Osteocyte (in vitro differentiated cells): ENCODE measurements around the gene NCF4. TPM values are rescaled to one million over a fixed set of nuclear protein-coding genes. Genes with fewer than 3 reads are reported as not detected.

Experiments used
- DNase-seq: peaks from one replicate; pipeline ENCODE4 v3.0.0; 2021; ENCODE audit warnings: mixed read lengths; ENCODE audit not compliant: unreplicated experiment; ENCODE audit errors: extremely low spot score
- H3K27ac Mint-ChIP-seq: one replicate; pipeline ENCODE4 v1.8.0; 2021; ENCODE audit warnings: mild to moderate bottlenecking, mixed read lengths; ENCODE audit not compliant: unreplicated experiment
- H3K27me3 Mint-ChIP-seq: one replicate; pipeline ENCODE4 v1.8.0; 2021; ENCODE audit warnings: mixed read lengths; ENCODE audit not compliant: unreplicated experiment
- H3K36me3 Mint-ChIP-seq: one replicate; pipeline ENCODE4 v1.8.0; 2021; ENCODE audit warnings: mixed read lengths; ENCODE audit not compliant: unreplicated experiment
- H3K4me1 Mint-ChIP-seq: one replicate; pipeline ENCODE4 v1.8.0; 2021; ENCODE audit warnings: mixed read lengths; ENCODE audit not compliant: unreplicated experiment
- H3K4me3 Mint-ChIP-seq: one replicate; pipeline ENCODE4 v1.8.0; 2021; ENCODE audit warnings: mild to moderate bottlenecking, moderate library complexity, mixed read lengths; ENCODE audit not compliant: unreplicated experiment
- H3K9me3 Mint-ChIP-seq: one replicate; pipeline ENCODE4 v1.8.0; 2021; ENCODE audit warnings: mixed read lengths; ENCODE audit not compliant: unreplicated experiment
- total RNA-seq: library from RNA; stranded (reverse); gene quantifications from 2 replicates; pipeline ENCODE4 v1.2.1, GENCODE V29; 2021
- TF ChIP-seq, protein P1 (sequence below): fragments of 200-600 bp; sonication (generic); IDR thresholded peaks from 2 replicates; pipeline ENCODE4 v1.5.0; 2021; ENCODE audit warnings: antibody characterized with exemption, mild to moderate bottlenecking, moderate library complexity

NCF4 gene
- total RNA-seq, 1 donor from 2014 or later: not detected

GRCh38 chr22:36822581-36822980 is 38.2 kb upstream of the NCF4 start:
- Mint-ChIP-seq H3K4me3 (no peak overlapping the region), H3K4me1 (peaks cover 23% of the 10 kb centered on the region), H3K27ac (no peak overlapping the region), H3K36me3 (no peaks in the 10 kb centered on the region), H3K9me3 (no peaks in the 10 kb centered on the region), H3K27me3 (peaks cover 42% of the 10 kb centered on the region)
- TF ChIP-seq, protein P1, sequence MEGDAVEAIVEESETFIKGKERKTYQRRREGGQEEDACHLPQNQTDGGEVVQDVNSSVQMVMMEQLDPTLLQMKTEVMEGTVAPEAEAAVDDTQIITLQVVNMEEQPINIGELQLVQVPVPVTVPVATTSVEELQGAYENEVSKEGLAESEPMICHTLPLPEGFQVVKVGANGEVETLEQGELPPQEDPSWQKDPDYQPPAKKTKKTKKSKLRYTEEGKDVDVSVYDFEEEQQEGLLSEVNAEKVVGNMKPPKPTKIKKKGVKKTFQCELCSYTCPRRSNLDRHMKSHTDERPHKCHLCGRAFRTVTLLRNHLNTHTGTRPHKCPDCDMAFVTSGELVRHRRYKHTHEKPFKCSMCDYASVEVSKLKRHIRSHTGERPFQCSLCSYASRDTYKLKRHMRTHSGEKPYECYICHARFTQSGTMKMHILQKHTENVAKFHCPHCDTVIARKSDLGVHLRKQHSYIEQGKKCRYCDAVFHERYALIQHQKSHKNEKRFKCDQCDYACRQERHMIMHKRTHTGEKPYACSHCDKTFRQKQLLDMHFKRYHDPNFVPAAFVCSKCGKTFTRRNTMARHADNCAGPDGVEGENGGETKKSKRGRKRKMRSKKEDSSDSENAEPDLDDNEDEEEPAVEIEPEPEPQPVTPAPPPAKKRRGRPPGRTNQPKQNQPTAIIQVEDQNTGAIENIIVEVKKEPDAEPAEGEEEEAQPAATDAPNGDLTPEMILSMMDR: no peak
- DNase-seq: no peak

DNA sequence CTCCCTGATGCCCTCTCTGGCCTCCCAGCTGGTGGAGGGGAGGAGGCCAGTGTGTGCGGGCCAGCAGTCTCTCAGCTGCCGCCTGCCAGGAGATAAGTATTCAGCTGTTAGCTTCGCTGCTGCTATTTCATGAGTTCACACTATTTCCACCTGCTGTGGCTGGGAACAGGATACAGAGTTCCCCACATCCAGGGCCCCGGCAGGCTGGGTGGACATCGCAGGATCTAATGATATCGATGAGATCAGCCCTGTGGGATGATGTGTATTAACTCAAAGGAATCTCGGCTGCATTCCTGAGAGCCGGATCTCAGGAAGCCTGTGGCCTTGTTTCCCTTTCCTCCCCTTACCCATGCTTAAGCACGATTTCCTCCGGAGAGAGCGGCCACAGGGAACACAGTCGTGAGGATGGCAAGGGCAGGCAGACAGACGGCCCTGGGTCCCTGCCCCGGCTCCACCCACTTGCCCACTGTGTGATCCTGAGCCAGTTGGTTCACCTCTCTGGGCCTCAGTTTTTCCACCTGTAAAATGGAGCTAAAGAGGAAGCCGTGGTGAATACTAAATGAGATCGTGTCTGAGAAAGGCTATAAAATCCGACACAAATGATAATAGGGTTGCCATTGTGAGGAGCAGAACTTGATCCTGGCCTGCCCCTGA is 37.5 kb upstream of the NCF4 start:
- H3K4me3 Mint-ChIP-seq: no peak overlapping the region
- no peaks in the 10 kb centered on the region for H3K9me3 Mint-ChIP-seq
- no peak overlapping the region for H3K27ac Mint-ChIP-seq
- H3K4me1 Mint-ChIP-seq: peaks cover 18% of the 10 kb centered on the region
- DNase-seq: no peak
- TF ChIP-seq, protein P1: no peak
- no peaks in the 10 kb centered on the region for H3K36me3 Mint-ChIP-seq
- peaks cover 40% of the 10 kb centered on the region for H3K27me3 Mint-ChIP-seq

GRCh38 chr22:36824655-36825054 is 36.2 kb upstream of the NCF4 start:
- Mint-ChIP-seq H3K4me3 (no peak overlapping the region), H3K27ac (no peak overlapping the region), H3K4me1 (peaks cover 9% of the 10 kb centered on the region)

GRCh38 chr22:36826262-36826661 is 34.5 kb upstream of the NCF4 start:
- Mint-ChIP-seq H3K27ac (no peak overlapping the region), H3K36me3 (no peaks in the 10 kb centered on the region), H3K9me3 (no peaks in the 10 kb centered on the region), H3K4me1 (peaks cover 9% of the 10 kb centered on the region), H3K4me3 (no peak overlapping the region), H3K27me3 (peaks cover 39% of the 10 kb centered on the region)
- no peak for DNase-seq
- TF ChIP-seq, protein P1: no peak

More at GRCh38 chr22:36824655-36825054, 36.2 kb upstream of the NCF4 start:
- no peaks in the 10 kb centered on the region for H3K36me3 Mint-ChIP-seq
- no peak for DNase-seq
- TF ChIP-seq, protein P1: no peak
- no peaks in the 10 kb centered on the region for H3K9me3 Mint-ChIP-seq
- H3K27me3 Mint-ChIP-seq: peaks cover 41% of the 10 kb centered on the region

GRCh38 chr22:36828815-36829214 is 32.0 kb upstream of the NCF4 start:
- DNase-seq: no peak
- Mint-ChIP-seq H3K27ac (no peak overlapping the region), H3K9me3 (no peaks in the 10 kb centered on the region), H3K27me3 (peaks cover 58% of the 10 kb centered on the region), H3K4me3 (no peak overlapping the region), H3K4me1 (no peaks in the 10 kb centered on the region), H3K36me3 (no peaks in the 10 kb centered on the region)
- TF ChIP-seq, protein P1: no peak
